ENCODE results near the gene PNPO. TPM values are rescaled to one million over a fixed set of nuclear protein-coding genes. Genes with fewer than 3 reads are reported as not detected.

The PNPO gene
- total and polyA plus RNA-seq, 2 donors, result 6.6 to 8.2 TPM

DNA sequence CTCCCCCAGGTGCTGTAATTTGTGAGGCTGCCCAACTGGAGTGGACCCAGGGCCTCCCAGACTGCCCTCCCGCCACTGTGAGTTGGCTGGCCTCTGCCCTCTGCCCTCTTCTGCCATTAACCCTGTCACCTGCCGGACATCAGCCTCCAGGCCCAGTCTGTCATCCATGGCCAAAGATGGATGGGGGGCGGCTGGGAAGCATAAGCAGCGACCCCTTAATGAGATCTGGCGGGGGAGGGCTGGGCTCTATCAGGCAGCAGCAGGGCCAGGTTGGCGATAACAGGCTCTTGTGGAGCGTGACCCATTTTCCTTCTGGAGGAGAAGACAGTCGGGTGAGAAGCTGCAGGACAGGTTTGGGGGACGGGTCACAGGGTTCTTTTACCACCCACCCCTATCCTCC lies 54.8 kb downstream of the PNPO start:
- no peaks in the 10 kb centered on the region for H3K36me3 ChIP-seq (ENCODE audit: insufficient read depth)
- no peak for DNase-seq (ENCODE audit: extremely low spot score)
- H3K4me3 ChIP-seq (ENCODE audit: low read depth, low read length), result no peak overlapping the region
- 70% methylated on average over 9 of the region's 9 CpGs for WGBS
- no peak overlapping the region for H3K27ac ChIP-seq (ENCODE audit: low read depth)
- H3K4me1 ChIP-seq (ENCODE audit: insufficient read depth), result no peaks in the 10 kb centered on the region

GRCh38 chr17:47997586-47997985 lies 56.2 kb downstream of the PNPO start:
- H3K27ac ChIP-seq (ENCODE audit: low read depth), result no peak overlapping the region
- WGBS, result 86% methylated on average over 7 of the region's 7 CpGs
- H3K4me1 ChIP-seq (ENCODE audit: insufficient read depth), result no peaks in the 10 kb centered on the region
- no peak for DNase-seq (ENCODE audit: extremely low spot score)
- H3K36me3 ChIP-seq (ENCODE audit: insufficient read depth), result no peaks in the 10 kb centered on the region
- no peak overlapping the region for H3K4me3 ChIP-seq (ENCODE audit: low read depth, low read length)

DNA sequence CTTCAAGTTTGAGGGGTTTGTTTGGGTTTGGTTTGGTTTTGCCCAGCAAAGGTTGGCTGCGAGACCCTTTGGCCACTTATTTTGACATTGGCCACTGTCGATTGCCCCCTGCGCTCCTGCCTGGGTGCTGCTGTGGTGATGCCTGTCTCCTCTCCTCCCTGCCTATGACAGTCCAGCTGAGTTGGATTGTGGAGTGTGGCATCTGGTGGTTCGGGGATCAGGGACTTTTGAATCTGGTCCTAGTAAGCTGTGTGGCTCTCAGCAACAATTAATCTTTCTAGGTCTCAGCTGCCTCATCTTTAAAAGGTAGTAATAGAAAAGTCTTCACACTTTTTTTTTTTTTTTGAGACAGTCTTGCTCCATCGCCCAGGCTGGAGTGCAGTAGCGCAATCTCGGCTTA lies 56.7 kb downstream of the PNPO start:
- no peaks in the 10 kb centered on the region for H3K36me3 ChIP-seq (ENCODE audit: insufficient read depth)
- no peak for DNase-seq (ENCODE audit: extremely low spot score)
- H3K27ac ChIP-seq (ENCODE audit: low read depth), result no peak overlapping the region
- no peak overlapping the region for H3K4me3 ChIP-seq (ENCODE audit: low read depth, low read length)
- no peaks in the 10 kb centered on the region for H3K4me1 ChIP-seq (ENCODE audit: insufficient read depth)
- 93% methylated on average over 7 of the region's 7 CpGs for WGBS

Other genes starting within 250 kb of the PNPO start
- gene TBKBP1, start 247.4 kb upstream of the PNPO start, total RNA-seq, result 5.5 TPM
- 19.1 TPM for gene TBKBP1, start 247.4 kb upstream of the PNPO start, polyA plus RNA-seq
- 0.11 TPM for gene TBX21, start 208.3 kb upstream of the PNPO start, total RNA-seq
- 0.25 TPM for gene TBX21, start 208.3 kb upstream of the PNPO start, polyA plus RNA-seq
- gene OSBPL7, start 119.8 kb upstream of the PNPO start, total RNA-seq, result 7.8 TPM
- 9.6 TPM for gene OSBPL7, start 119.8 kb upstream of the PNPO start, polyA plus RNA-seq
- gene MRPL10, start 110.0 kb upstream of the PNPO start, total RNA-seq, result 8.5 TPM
- gene MRPL10, start 110.0 kb upstream of the PNPO start, polyA plus RNA-seq, result 80.9 TPM
- gene LRRC46, start 109.9 kb upstream of the PNPO start, total RNA-seq, result not detected
- gene LRRC46, start 109.9 kb upstream of the PNPO start, polyA plus RNA-seq, result 0.30 TPM
- gene SCRN2, start 100.3 kb upstream of the PNPO start, total RNA-seq, result 27.4 TPM
- 41.0 TPM for gene SCRN2, start 100.3 kb upstream of the PNPO start, polyA plus RNA-seq
- 2.2 TPM for gene SP6, start 90.4 kb upstream of the PNPO start, total RNA-seq
- 2.3 TPM for gene SP6, start 90.4 kb upstream of the PNPO start, polyA plus RNA-seq
- gene SP2, start 45.3 kb upstream of the PNPO start, total RNA-seq, result 1.9 TPM
- gene SP2, start 45.3 kb upstream of the PNPO start, polyA plus RNA-seq, result 16.0 TPM
- 3.4 TPM for gene PRR15L, start 16.3 kb downstream of the PNPO start, total RNA-seq
- 1.2 TPM for gene PRR15L, start 16.3 kb downstream of the PNPO start, polyA plus RNA-seq
- 77.4 TPM for gene CDK5RAP3, start 29.5 kb downstream of the PNPO start, total RNA-seq
- gene CDK5RAP3, start 29.5 kb downstream of the PNPO start, polyA plus RNA-seq, result 117 TPM
- gene COPZ2, start 96.2 kb downstream of the PNPO start, total RNA-seq, result 45.2 TPM
- gene COPZ2, start 96.2 kb downstream of the PNPO start, polyA plus RNA-seq, result 36.0 TPM
- gene NFE2L1, start 106.8 kb downstream of the PNPO start, total RNA-seq, result 53.1 TPM
- 163 TPM for gene NFE2L1, start 106.8 kb downstream of the PNPO start, polyA plus RNA-seq
- 53.3 TPM for gene CBX1, start 159.9 kb downstream of the PNPO start, total RNA-seq
- 60.4 TPM for gene CBX1, start 159.9 kb downstream of the PNPO start, polyA plus RNA-seq
- gene SNX11, start 166.2 kb downstream of the PNPO start, total RNA-seq, result 7.3 TPM
- 20.7 TPM for gene SNX11, start 166.2 kb downstream of the PNPO start, polyA plus RNA-seq